CD1c-positive myeloid dendritic cell (primary cell): Measurements from ENCODE around the gene LRCH3.
"Not testable (repeated sequence)": the region's sequence is repeated elsewhere in the genome, so short reads cannot be mapped to it uniquely, and the experiment has no call there.

ENCODE experiments used
- DNase-seq: peaks from one replicate; pipeline ENCODE4 v3.0.0-alpha.2; 2016; ENCODE audit errors: extremely low spot score

Gene LRCH3

GRCh38 chr3:197882586-197882985 is 91.5 kb downstream of the LRCH3 start:
- peak; percentile 58 for DNase-seq

- no peak for DNase-seq
Observed at GRCh38 chr3:197883541-197883940, 92.5 kb downstream of the LRCH3 start.

GRCh38 chr3:197884330-197884729 is 93.3 kb downstream of the LRCH3 start:
- not testable (repeated sequence) for DNase-seq

GRCh38 chr3:197886052-197886451 is 95.0 kb downstream of the LRCH3 start:
- not testable (repeated sequence) for DNase-seq

GRCh38 chr3:197887430-197888053 is 96.5 kb downstream of the LRCH3 start:
- not testable (repeated sequence) for DNase-seq

- DNase-seq, result no peak
Observed at GRCh38 chr3:197888511-197888910, 97.5 kb downstream of the LRCH3 start.

GRCh38 chr3:197889204-197889930 is 98.3 kb downstream of the LRCH3 start:
- no peak for DNase-seq

GRCh38 chr3:197890693-197891092 is 99.6 kb downstream of the LRCH3 start:
- no peak for DNase-seq

GRCh38 chr3:197892162-197892561 is 101.1 kb downstream of the LRCH3 start:
- no peak for DNase-seq

GRCh38 chr3:197896421-197896820 is 105.4 kb downstream of the LRCH3 start:
- DNase-seq, result no peak

- no peak for DNase-seq
Observed at GRCh38 chr3:197899833-197900478, 108.9 kb downstream of the LRCH3 start.

GRCh38 chr3:197901626-197902025 is 110.6 kb downstream of the LRCH3 start:
- DNase-seq, result no peak

- DNase-seq, result peak; percentile 92
Observed at GRCh38 chr3:197906023-197906849, 115.2 kb downstream of the LRCH3 start.

GRCh38 chr3:197906850-197907187 is 115.8 kb downstream of the LRCH3 start:
- DNase-seq, result no peak

- no peak for DNase-seq
Observed at GRCh38 chr3:197907196-197907595, 116.1 kb downstream of the LRCH3 start.

GRCh38 chr3:197908550-197908949 is 117.5 kb downstream of the LRCH3 start:
- DNase-seq, result not testable (repeated sequence)

- DNase-seq, result no peak
Observed at GRCh38 chr3:197908957-197909701, 118.1 kb downstream of the LRCH3 start.

- peak; percentile 30 for DNase-seq
Observed at GRCh38 chr3:197912741-197913476, 121.9 kb downstream of the LRCH3 start.

GRCh38 chr3:197913641-197914380 is 122.8 kb downstream of the LRCH3 start:
- DNase-seq, result peak; percentile 56
